ENCODE results near the gene CHRNG.

DNA sequence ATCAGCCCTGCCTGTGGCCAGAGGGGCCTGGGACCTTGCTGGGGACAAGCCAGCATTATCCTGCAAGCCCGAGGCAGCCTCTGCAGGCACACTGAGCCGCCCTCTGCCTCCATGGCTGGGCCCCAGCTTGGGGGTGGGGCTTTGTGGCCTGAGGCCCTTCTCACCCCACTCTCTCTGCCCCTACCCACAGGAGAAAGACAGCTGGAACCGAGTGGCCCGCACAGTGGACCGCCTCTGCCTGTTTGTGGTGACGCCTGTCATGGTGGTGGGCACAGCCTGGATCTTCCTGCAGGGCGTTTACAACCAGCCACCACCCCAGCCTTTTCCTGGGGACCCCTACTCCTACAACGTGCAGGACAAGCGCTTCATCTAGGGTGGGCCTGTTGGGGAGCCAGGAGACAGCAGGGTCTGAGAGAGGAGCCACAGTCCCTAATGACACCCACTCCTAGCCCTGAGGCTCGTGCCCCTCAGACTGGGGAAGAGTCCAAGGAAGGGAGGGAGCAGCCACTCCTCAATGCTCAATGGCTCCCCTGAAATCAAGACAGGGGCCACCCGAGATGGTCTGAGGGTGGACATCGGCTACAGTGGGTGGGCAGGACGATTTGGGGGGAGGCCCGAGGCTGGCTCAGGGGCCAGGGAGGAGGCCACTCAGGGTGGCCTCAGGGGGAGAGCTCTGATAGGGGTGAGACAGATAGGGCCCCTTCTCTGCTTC is 4.4 kb upstream of the CHRNG start:
- TF ChIP-seq, protein P1, sequence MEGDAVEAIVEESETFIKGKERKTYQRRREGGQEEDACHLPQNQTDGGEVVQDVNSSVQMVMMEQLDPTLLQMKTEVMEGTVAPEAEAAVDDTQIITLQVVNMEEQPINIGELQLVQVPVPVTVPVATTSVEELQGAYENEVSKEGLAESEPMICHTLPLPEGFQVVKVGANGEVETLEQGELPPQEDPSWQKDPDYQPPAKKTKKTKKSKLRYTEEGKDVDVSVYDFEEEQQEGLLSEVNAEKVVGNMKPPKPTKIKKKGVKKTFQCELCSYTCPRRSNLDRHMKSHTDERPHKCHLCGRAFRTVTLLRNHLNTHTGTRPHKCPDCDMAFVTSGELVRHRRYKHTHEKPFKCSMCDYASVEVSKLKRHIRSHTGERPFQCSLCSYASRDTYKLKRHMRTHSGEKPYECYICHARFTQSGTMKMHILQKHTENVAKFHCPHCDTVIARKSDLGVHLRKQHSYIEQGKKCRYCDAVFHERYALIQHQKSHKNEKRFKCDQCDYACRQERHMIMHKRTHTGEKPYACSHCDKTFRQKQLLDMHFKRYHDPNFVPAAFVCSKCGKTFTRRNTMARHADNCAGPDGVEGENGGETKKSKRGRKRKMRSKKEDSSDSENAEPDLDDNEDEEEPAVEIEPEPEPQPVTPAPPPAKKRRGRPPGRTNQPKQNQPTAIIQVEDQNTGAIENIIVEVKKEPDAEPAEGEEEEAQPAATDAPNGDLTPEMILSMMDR (IDR thresholded peaks at IDR 0.05) = no peak
- no peak for TF ChIP-seq POLR2A (IDR thresholded peaks at IDR 0.05)

Data from ovary (tissue), 3 donors.